HepG2 (cell line): Measurements from ENCODE around the gene KIAA0930. TPM values are rescaled to one million over a fixed set of nuclear protein-coding genes. Genes with fewer than 3 reads are reported as not detected.

Source experiments
- ATAC-seq: fragments of 200-7000 bp; cut with Tn5 transposase; 3 replicates; pipeline ENCODE4 v1.9.1; 2020; ENCODE audit warnings: mild to moderate bottlenecking, moderate library complexity
- BruUV-seq: library from RNA; stranded (reverse); fragments of 400-500 nt; replicated peaks from 2 replicates; lab custom pipeline; 2021; lab: Mats Ljungman, UMichigan
- CTCF ChIA-PET: fragments of 300-600 bp; formaldehyde crosslinking; extraction: SDS; loops from one replicate; lab custom pipeline; 2021; ENCODE audit warnings: low total read pairs, inconsistent platforms, low intra/inter-chr PET ratio; lab: Yijun Ruan, JAX
- POLR2A ChIA-PET: fragments of 350-600 bp; sonication (Branson Sonifier 250); formaldehyde crosslinking; loops from one replicate; lab custom pipeline; 2020; ENCODE audit warnings: antibody characterized with exemption, inconsistent platforms; lab: Yijun Ruan, JAX
- DNase-seq: peaks from one replicate; pipeline ENCODE4 v3.0.0-alpha.2; 2015; ENCODE audit warnings: low spot score
- FAIRE-seq: peaks from 3 replicates; lab custom pipeline; 2011; peaks lifted over from hg19 to GRCh38; lab: Jason Lieb, UNC
- H2AFZ ChIP-seq: one replicate; pipeline ENCODE4 v1.6.1; 2011; ENCODE audit warnings: low read length, inconsistent platforms
- H3K27ac ChIP-seq: fragments of 300-600 bp; 3 replicates; pipeline ENCODE4 v1.8.0; 2011; ENCODE audit warnings: mixed run types, mild to moderate bottlenecking, mixed read lengths, low read length, inconsistent platforms; ENCODE audit not compliant: insufficient read depth; ENCODE audit errors: extremely low read length
- H3K27me3 ChIP-seq, 2 experiments: fragments of 200-600 bp in 1 of 2; 2 replicates in 1 of 2; 3 replicates in 1 of 2; pipeline versions ENCODE4 v1.6.0 to v1.8.0; 2011; ENCODE audit warnings: low read length in 2 of 2, mild to moderate bottlenecking in 2 of 2, moderate library complexity in 2 of 2, inconsistent platforms in 1 of 2; ENCODE audit not compliant: insufficient read depth in 2 of 2, control insufficient read depth in 1 of 2
- H3K36me3 ChIP-seq, 2 experiments: fragments of 200-600 bp in 1 of 2; replicated peaks in 1 of 2; 2 replicates in 1 of 2; 3 replicates in 1 of 2; pipeline versions ENCODE4 v1.5.1 to v1.8.0; 2011; ENCODE audit warnings: low read length in 2 of 2, inconsistent platforms in 1 of 2; ENCODE audit not compliant: insufficient read depth in 2 of 2, control insufficient read depth in 1 of 2
- H3K4me1 ChIP-seq: 2 replicates; pipeline ENCODE4 v1.5.1; 2012; ENCODE audit warnings: low read length, inconsistent platforms; ENCODE audit not compliant: insufficient read depth
- H3K4me2 ChIP-seq: 2 replicates; pipeline ENCODE4 v1.6.0; 2011; ENCODE audit warnings: low read depth, low read length, inconsistent platforms
- H3K4me3 ChIP-seq, 3 experiments: fragments of 200-600 bp in 1 of 3; sonication (generic), shearing (Covaris generic) in 1 of 3; replicated peaks in 1 of 3; 2 replicates each; pipeline ENCODE4 v1.5.1; 2011 to 2016; ENCODE audit warnings: low read length in 3 of 3, inconsistent platforms in 2 of 3, low read depth in 2 of 3, mild to moderate bottlenecking in 2 of 3, control low read depth in 1 of 3, mixed read lengths in 1 of 3; ENCODE audit not compliant: insufficient read depth in 1 of 3
- H3K79me2 ChIP-seq: one replicate; pipeline ENCODE4 v1.6.1; 2011; ENCODE audit warnings: low read length, inconsistent platforms; ENCODE audit not compliant: insufficient read depth
- H3K9ac ChIP-seq: 2 replicates; pipeline ENCODE4 v1.6.0; 2011; ENCODE audit warnings: mild to moderate bottlenecking, low read depth, low read length, inconsistent platforms; ENCODE audit not compliant: insufficient read depth
- H3K9me3 ChIP-seq: 2 replicates; pipeline ENCODE4 v1.5.1; 2012; ENCODE audit warnings: mild to moderate bottlenecking, low read length
- H4K20me1 ChIP-seq: 2 replicates; pipeline ENCODE4 v1.6.0; 2011; ENCODE audit warnings: inconsistent platforms, mild to moderate bottlenecking, low read length, moderate library complexity; ENCODE audit not compliant: insufficient read depth
- ARID2 ChIP-seq: sonication (generic); formaldehyde crosslinking; IDR thresholded peaks from 2 replicates; pipeline ENCODE4 v1.8.1; 2022; ENCODE audit warnings: mild to moderate bottlenecking, missing genetic modification reagents, borderline replicate concordance
- CAMTA2 ChIP-seq: sonication (generic); formaldehyde crosslinking; IDR thresholded peaks from 2 replicates; pipeline ENCODE4 v1.4.0; 2020; ENCODE audit warnings: mild to moderate bottlenecking, missing genetic modification reagents, borderline replicate concordance
- CSRNP2 ChIP-seq: sonication (generic); formaldehyde crosslinking; conservative IDR thresholded peaks from 2 replicates; pipeline ENCODE4 v1.8.0; 2022; ENCODE audit warnings: low read depth, missing genetic modification reagents
- EED ChIP-seq: sonication (generic); formaldehyde crosslinking; IDR thresholded peaks from 2 replicates; pipeline ENCODE4 v1.5.0; 2020; ENCODE audit warnings: mild to moderate bottlenecking, missing genetic modification reagents
- HINFP ChIP-seq: sonication (generic); formaldehyde crosslinking; IDR thresholded peaks from 2 replicates; pipeline ENCODE4 v1.4.0; 2020; ENCODE audit warnings: low read depth, mild to moderate bottlenecking, missing genetic modification reagents
- MLXIP ChIP-seq: sonication (generic); formaldehyde crosslinking; IDR thresholded peaks from 2 replicates; pipeline ENCODE4 v1.9.0; 2021; ENCODE audit warnings: missing genetic modification reagents, borderline replicate concordance
- NFRKB ChIP-seq: fragments of 450-650 bp; IDR thresholded peaks from 2 replicates; pipeline ENCODE4 v1.6.1; 2017
- PPARG ChIP-seq: conservative IDR thresholded peaks from 2 replicates; pipeline ENCODE4 v1.6.1; 2016; ENCODE audit warnings: missing biosample characterization, missing genetic modification reagents
- SATB2 ChIP-seq: sonication (generic); formaldehyde crosslinking; IDR thresholded peaks from 2 replicates; pipeline ENCODE4 v1.5.0; 2020; ENCODE audit warnings: missing genetic modification reagents
- SIN3B ChIP-seq: fragments of 150-350 bp; IDR thresholded peaks from 2 replicates; pipeline ENCODE4 v1.6.1; 2014; ENCODE audit warnings: low read length
- SOX13 ChIP-seq, 3 experiments: fragments of 450-650 bp in 1 of 3; sonication (generic) in 1 of 3; formaldehyde crosslinking in 1 of 3; IDR thresholded peaks in 2 of 3; conservative IDR thresholded peaks in 1 of 3; 2 replicates each; pipeline versions ENCODE4 v1.5.0 to v1.6.1; 2016 to 2020; ENCODE audit warnings: antibody characterized with exemption in 1 of 3, mild to moderate bottlenecking in 1 of 3, missing compliant biosample characterization in 1 of 3, missing genetic modification reagents in 1 of 3, moderate library complexity in 1 of 3
- TSC22D2 ChIP-seq: sonication (generic); formaldehyde crosslinking; IDR thresholded peaks from 2 replicates; pipeline ENCODE4 v1.5.1; 2020; ENCODE audit warnings: missing genetic modification reagents, mild to moderate bottlenecking, borderline replicate concordance
- WGBS: methylation state at CpG from one replicate; pipeline ENCODE4 v1.1.6; 2017; ENCODE audit warnings: low lambda C conversion rate; 5-methylcytosine and 5-hydroxymethylcytosine counted together
- in situ Hi-C: cut with HindIII; loops from 2 replicates; pipeline ENCODE4 v1.10.0; 2017; ENCODE audit warnings: low pct_unique_long_range_greater_than_20kb; ENCODE audit not compliant: extremely low pct_ligation_motif_present
- intact Hi-C: fragments of 100-400 bp; cut with micrococcal nuclease; formaldehyde crosslinking; loops from one replicate; pipeline ENCODE4 v1.10.0; 2022; ENCODE audit not compliant: unreplicated experiment
- polyA plus RNA-seq, 8 experiments: library from polyadenylated mRNA; depleted of rRNA in 3 of 8; stranded (reverse) in 7 of 8; unstranded in 1 of 8; fragments of >200 nt; fragmentation: Illumina TruSeq in 4 of 8; extraction: Trizol in 4 of 8; gene quantifications; 2 replicates each; pipeline versions ENCODE4 v1.2.1 to v1.2.3, GENCODE V29; 2011 to 2016; ENCODE audit warnings: low read depth in 4 of 8, missing spikeins in 1 of 8, mixed read lengths in 1 of 8; ENCODE audit not compliant: insufficient read depth in 1 of 8
- total RNA-seq, 5 experiments: library from RNA; depleted of rRNA; stranded (reverse); fragments of >200 nt; fragmentation: Illumina TruSeq; extraction: Trizol; gene quantifications; 2 replicates each; pipeline ENCODE4 v1.2.3, GENCODE V29; 2016; ENCODE audit warnings: low read depth in 1 of 5

KIAA0930 gene
- total and polyA plus RNA-seq, 2 of the 13 experiments (the other 11 are each of a cell fraction or from before 2014, with no cell fraction given) = 27.0 to 38.2 TPM

GRCh38 chr22:45217806-45218205 is 22.9 kb downstream of the KIAA0930 start:
- no peak overlapping the region for H2AFZ ChIP-seq
- no peak for FAIRE-seq
- peaks cover 18% of the 10 kb centered on the region for H3K4me1 ChIP-seq
- WGBS = 93% methylated on average over 14 of the region's 14 CpGs
- H3K79me2 ChIP-seq = peaks cover 25% of the 10 kb centered on the region
- BruUV-seq = no TSS peak
- in situ Hi-C loops = no loop called here
- H3K9ac ChIP-seq = no peak overlapping the region
- ATAC-seq = no peak
- TF ChIP-seq SOX13 (IDR thresholded peaks at IDR 0.05) (no peak), SOX13 (CRISPR knock-in tag; conservative IDR thresholded peaks at IDR 0.05 in 1 of 2, IDR thresholded peaks at IDR 0.05 in 1 of 2) (no peak)
- CTCF ChIA-PET = no interaction called here
- no peak overlapping the region for H3K27ac ChIP-seq
- DNase-seq = no peak
- intact Hi-C loops = loop anchor here (5.0 kb wide), 1 partner anchor 44 kb away; no protein-coding TSS in a partner anchor
- H3K4me3 ChIP-seq = no peak overlapping the region
- no peaks in the 10 kb centered on the region; a peak in 1 of 5 replicates for H3K36me3 ChIP-seq
- H4K20me1 ChIP-seq = peaks cover 13% of the 10 kb centered on the region; the same call in 1 of the 2 replicates
- H3K9me3 ChIP-seq = no peaks in the 10 kb centered on the region
- H3K4me2 ChIP-seq = no peak overlapping the region
- H3K27me3 ChIP-seq = no peaks in the 10 kb centered on the region
- POLR2A ChIA-PET = interaction anchor here (0.6 to 1.0 kb wide), 2 partner anchors 28 to 55 kb away, joined by 3 read pairs; no protein-coding TSS in a partner anchor

GRCh38 chr22:45217345-45217744 is 23.3 kb downstream of the KIAA0930 start:
- DNase-seq = no peak
- Histone ChIP-seq H3K9me3 (no peaks in the 10 kb centered on the region), H4K20me1 (peaks cover 13% of the 10 kb centered on the region; the same call in 1 of the 2 replicates), H3K4me2 (no peak overlapping the region), H3K4me3 (no peak overlapping the region), H3K27me3 (no peaks in the 10 kb centered on the region), H3K4me1 (peaks cover 16% of the 10 kb centered on the region; the same call in 1 of the 2 replicates), H3K79me2 (peaks cover 21% of the 10 kb centered on the region), H2AFZ (no peak overlapping the region), H3K27ac (no peak overlapping the region), H3K36me3 (no peaks in the 10 kb centered on the region; a peak in 1 of 5 replicates), H3K9ac (no peak overlapping the region)
- 93% methylated on average over 6 of the region's 6 CpGs for WGBS
- CTCF ChIA-PET = no interaction called here
- intact Hi-C loops (loop anchor here (5.0 kb wide), 1 partner anchor 45 kb away; no protein-coding TSS in a partner anchor), in situ Hi-C loops (no loop called here)
- ATAC-seq = no peak
- POLR2A ChIA-PET = no interaction called here
- BruUV-seq = no TSS peak
- FAIRE-seq = no peak
- TF ChIP-seq MLXIP (CRISPR knock-in tag) = no peak
- TF ChIP-seq NFRKB = no peak
- TF ChIP-seq HINFP (CRISPR knock-in tag) = no peak
- TF ChIP-seq EED (CRISPR knock-in tag) = no peak
- TF ChIP-seq CSRNP2 = no peak
- TF ChIP-seq TSC22D2 = no peak
- TF ChIP-seq ARID2 (CRISPR knock-in tag) = no peak
- TF ChIP-seq SIN3B = no peak
- no peak for TF ChIP-seq CAMTA2 (CRISPR knock-in tag)
- TF ChIP-seq PPARG (CRISPR knock-in tag) = no peak
- no peak for TF ChIP-seq SATB2 (CRISPR knock-in tag)
